Activated CD4-positive, alpha-beta memory T cell treated with anti-CD3 and anti-CD28 coated beads for 36 hours (primary cell): ENCODE data around the gene HBA2. TPM values are rescaled to one million over a fixed set of nuclear protein-coding genes. Genes with fewer than 3 reads are reported as not detected.
A peak's percentile ranks its signal among the peaks of the same experiment; 100 is the strongest.
"Not testable (repeated sequence)": the region's sequence is repeated elsewhere in the genome, so short reads cannot be mapped to it uniquely, and the experiment has no call there.

ENCODE experiments used
- CTCF ChIA-PET: fragments of 350-600 bp; sonication (Branson Sonifier 250); formaldehyde crosslinking; loops from one replicate; lab custom pipeline; 2021; ENCODE audit warnings: antibody characterized with exemption, inconsistent platforms; lab: Charles Lee
- POLR2A ChIA-PET: fragments of 350-600 bp; sonication (Branson Sonifier 250); formaldehyde crosslinking; loops from one replicate; lab custom pipeline; 2021; ENCODE audit warnings: antibody characterized with exemption; lab: Charles Lee
- DNase-seq: peaks from one replicate; pipeline ENCODE4 v3.0.0-alpha.2; 2020
- H3K27ac Mint-ChIP-seq: one replicate; pipeline ENCODE4 v1.8.0; 2021; ENCODE audit warnings: mixed read lengths
- H3K27me3 Mint-ChIP-seq: one replicate; pipeline ENCODE4 v1.8.0; 2021; ENCODE audit warnings: mixed read lengths
- H3K36me3 Mint-ChIP-seq: one replicate; pipeline ENCODE4 v1.8.0; 2021; ENCODE audit warnings: mixed read lengths
- H3K4me1 Mint-ChIP-seq: one replicate; pipeline ENCODE4 v1.8.0; 2021; ENCODE audit warnings: low read depth, mixed read lengths
- H3K4me3 Mint-ChIP-seq: one replicate; pipeline ENCODE4 v1.8.0; 2021; ENCODE audit warnings: mild to moderate bottlenecking, mixed read lengths
- H3K9me3 Mint-ChIP-seq: one replicate; pipeline ENCODE4 v1.8.0; 2021; ENCODE audit warnings: mixed read lengths
- intact Hi-C: fragments of 100-400 bp; cut with micrococcal nuclease; formaldehyde crosslinking; loops from one replicate; pipeline ENCODE4 v1.15.1; 2023
- total RNA-seq, 2 experiments: library from RNA; stranded (reverse); gene quantifications; one replicate each; pipeline ENCODE4 v1.2.3, GENCODE V29; 2021

HBA2 gene
- total RNA-seq, 2 experiments from 2014 or later = not detected

DNA sequence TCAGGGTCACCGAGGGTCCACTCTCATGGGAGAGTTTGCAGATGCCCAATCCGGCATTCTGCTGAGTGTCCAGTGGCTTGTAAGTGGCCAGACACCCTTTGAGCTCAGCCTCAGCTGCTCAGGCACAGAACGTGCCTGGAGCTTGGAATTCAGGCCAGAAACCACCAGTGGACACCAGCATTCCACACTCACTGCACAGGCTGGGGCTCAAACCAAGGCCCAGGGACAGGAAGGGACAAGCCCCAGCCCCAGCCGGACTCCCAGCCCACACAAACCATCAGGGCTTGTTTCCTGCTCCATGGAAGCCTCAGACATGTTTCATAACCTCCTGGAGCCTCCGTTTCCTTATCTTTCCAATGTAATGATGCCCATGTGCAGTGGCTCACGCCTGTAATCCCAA lies 29.2 kb upstream of the HBA2 start:
- H3K4me1 Mint-ChIP-seq = no peaks in the 10 kb centered on the region
- DNase-seq = no peak
- H3K27me3 Mint-ChIP-seq = peaks cover 5% of the 10 kb centered on the region
- no peaks in the 10 kb centered on the region for H3K36me3 Mint-ChIP-seq
- intact Hi-C loops = no loop called here
- H3K4me3 Mint-ChIP-seq = no peak overlapping the region
- H3K9me3 Mint-ChIP-seq = no peaks in the 10 kb centered on the region
- POLR2A ChIA-PET = no interaction called here
- no peak overlapping the region for H3K27ac Mint-ChIP-seq
- CTCF ChIA-PET = interaction anchor here (1.0 kb wide), 1 partner anchor 77 kb away, joined by 3 read pairs; no protein-coding TSS in a partner anchor

DNA sequence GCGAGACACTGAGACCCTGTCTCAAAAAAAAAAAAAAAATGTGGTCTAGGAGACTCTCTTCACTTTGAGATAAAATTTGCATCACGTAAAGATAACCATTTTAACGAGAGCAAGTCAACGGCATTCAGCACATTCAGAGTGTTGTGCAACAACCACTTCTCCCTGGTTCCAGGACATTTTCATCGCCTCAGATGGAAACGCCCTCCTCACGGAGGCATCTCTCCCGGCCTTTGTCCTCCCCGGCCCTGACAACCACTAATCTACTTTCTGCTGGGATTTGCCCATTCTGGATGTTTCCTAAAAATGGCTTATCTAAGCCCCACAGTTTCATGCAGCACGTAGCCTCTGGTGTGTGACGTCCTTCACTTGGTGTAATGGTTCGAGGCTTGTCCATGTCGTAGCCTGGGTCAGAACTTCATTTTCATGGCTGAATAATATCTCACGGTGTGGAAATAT lies 27.9 kb upstream of the HBA2 start:
- CTCF ChIA-PET = no interaction called here
- Mint-ChIP-seq H3K4me1 (no peaks in the 10 kb centered on the region), H3K27ac (no peak overlapping the region), H3K27me3 (peaks cover 5% of the 10 kb centered on the region), H3K9me3 (no peaks in the 10 kb centered on the region), H3K4me3 (no peak overlapping the region), H3K36me3 (no peaks in the 10 kb centered on the region)
- POLR2A ChIA-PET = no interaction called here
- no peak for DNase-seq
- intact Hi-C loops = no loop called here

DNA sequence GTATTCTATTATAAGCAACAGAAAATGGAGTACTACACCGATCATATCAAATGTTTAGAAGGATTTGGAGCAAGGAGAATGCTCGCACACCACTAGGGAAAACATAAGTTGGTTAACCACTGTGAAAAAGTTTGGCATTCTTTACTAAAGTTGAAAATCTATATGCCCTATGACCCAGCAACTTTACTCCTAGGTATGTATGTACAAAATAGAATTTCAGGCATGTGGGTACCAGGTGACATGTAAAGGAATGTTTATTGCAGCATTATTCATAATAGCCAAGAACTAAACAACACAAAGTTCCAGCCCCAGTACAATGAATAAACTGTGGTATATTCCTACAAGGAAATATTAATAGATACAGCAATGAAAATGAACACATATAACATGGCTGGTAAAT lies 26.0 kb upstream of the HBA2 start:
- intact Hi-C loops = no loop called here
- H3K9me3 Mint-ChIP-seq = no peaks in the 10 kb centered on the region
- no peak overlapping the region for H3K27ac Mint-ChIP-seq
- no peaks in the 10 kb centered on the region for H3K36me3 Mint-ChIP-seq
- H3K4me3 Mint-ChIP-seq = no peak overlapping the region
- POLR2A ChIA-PET = no interaction called here
- CTCF ChIA-PET = no interaction called here
- DNase-seq = no peak
- no peaks in the 10 kb centered on the region for H3K4me1 Mint-ChIP-seq
- H3K27me3 Mint-ChIP-seq = peaks cover 8% of the 10 kb centered on the region

DNA sequence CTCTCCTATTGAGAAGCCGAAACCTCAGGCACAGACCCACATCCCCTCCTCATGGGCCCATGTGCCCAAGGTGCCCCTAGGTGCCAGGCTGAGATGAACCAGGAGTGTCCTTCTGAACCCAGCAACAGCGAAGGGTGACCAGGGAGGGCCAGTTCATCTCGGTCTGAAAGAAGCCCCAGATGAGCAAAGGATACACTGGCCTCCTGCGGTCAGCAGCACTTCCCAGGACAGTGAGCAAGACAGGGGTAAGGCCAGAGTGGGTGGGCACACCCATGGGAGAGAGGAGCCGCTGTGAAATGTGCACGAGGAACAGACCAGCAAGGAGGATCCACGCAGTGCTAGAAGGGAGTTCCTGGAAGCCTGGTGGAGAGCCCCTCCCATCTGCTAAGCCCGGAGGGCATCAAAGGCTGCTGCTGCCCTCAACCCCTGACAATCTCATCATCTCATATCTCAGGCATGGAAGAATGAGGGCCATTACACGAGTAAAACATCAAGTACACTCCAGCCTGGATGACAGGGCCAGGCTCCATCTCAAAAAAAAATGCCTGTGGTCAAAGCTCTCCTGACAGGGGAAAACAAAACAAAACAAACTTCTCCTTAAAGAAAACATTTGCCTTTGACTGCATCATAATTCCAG lies 23.5 kb upstream of the HBA2 start:
- no peak for DNase-seq
- Mint-ChIP-seq H3K4me3 (no peak overlapping the region), H3K27ac (no peak overlapping the region), H3K9me3 (no peaks in the 10 kb centered on the region), H3K4me1 (no peaks in the 10 kb centered on the region), H3K27me3 (peaks cover 4% of the 10 kb centered on the region), H3K36me3 (no peaks in the 10 kb centered on the region)
- intact Hi-C loops = no loop called here
- POLR2A ChIA-PET = no interaction called here
- CTCF ChIA-PET = no interaction called here

DNA sequence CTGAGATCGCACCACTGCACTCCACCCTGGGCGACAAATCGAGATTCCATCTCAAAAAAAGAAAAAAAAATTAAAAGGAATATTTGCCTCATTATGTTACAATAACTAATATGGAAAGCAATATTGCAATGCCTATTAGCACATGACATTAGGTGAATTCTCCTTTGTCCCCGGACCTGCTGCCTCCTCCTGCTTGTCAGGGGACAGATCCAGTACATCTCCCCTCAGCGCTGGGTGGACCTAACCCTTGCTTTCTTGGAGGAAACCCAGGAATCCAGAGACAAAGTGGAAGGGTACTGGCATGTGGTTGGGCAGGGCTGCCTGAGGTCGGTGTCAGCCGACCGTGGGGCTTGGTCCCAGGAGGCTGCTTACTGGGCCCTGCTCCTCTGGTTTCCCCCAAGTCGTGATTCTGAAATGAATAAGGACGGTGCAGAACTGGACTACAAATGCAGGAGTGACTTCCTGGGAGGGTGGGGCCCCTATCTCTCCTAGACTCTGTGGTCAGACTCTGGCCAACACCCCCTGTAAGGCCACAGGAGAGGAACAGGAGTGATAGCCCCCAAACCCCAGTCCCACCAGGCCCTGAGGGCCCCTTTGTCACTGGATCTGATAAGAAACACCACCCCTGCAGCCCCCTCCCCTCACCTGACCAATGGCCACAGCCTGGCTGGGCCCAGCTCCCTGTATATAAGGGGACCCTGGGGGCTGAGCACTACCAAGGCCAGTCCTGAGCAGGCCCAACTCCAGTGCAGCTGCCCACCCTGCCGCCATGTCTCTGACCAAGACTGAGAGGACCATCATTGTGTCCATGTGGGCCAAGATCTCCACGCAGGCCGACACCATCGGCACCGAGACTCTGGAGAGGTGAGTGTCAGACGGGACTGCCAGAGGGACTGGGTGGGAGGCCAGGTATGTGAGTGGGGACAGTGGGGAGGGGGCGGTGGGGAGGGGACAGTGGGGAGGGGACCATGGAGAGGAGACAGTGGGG lies 20.2 kb upstream of the HBA2 start, which contains the start of gene HBZ:
Gene HBZ (plus strand): TSS at position 504 of the 988 bp plus-strand sequence. CDS start 266 bp downstream, at position 770.
- Mint-ChIP-seq H3K36me3 (no peaks in the 10 kb centered on the region), H3K4me3 (no peak within 1 kb of the TSS), H3K27ac (no peak within 1 kb of the TSS), H3K9me3 (no peaks in the 10 kb centered on the region), H3K4me1 (peaks cover 5% of the 10 kb centered on the region), H3K27me3 (peaks cover 14% of the 10 kb centered on the region)
- no peak for DNase-seq
- POLR2A ChIA-PET = no interaction called here
- CTCF ChIA-PET = no interaction called here
- intact Hi-C loops = no loop called here

DNA sequence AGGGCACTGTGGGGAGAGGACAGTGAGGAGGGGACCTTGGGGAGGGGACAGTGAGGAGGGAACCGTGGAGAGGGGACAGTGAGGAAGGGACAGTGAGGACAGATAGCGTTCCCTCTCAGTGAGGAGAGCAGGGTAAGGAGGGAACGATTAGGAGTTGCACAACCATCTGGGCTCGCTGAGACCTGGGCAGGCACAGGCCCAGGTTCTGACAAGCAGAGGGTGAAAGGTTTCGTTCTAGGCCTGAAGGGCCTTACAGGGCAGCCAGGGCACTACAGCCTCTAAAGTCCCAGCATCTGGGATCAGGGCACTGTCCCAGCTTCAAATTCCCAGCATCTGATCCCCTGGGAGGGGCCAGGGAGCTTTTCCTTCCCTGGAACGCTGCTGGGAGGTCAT lies 19.6 kb upstream of the HBA2 start:
- H3K36me3 Mint-ChIP-seq, H3K27ac Mint-ChIP-seq, H3K9me3 Mint-ChIP-seq, POLR2A ChIA-PET, DNase-seq, intact Hi-C loops, H3K4me3 Mint-ChIP-seq, CTCF ChIA-PET, H3K4me1 Mint-ChIP-seq: not testable (repeated sequence)
- peaks cover 14% of the 10 kb centered on the region for H3K27me3 Mint-ChIP-seq

DNA sequence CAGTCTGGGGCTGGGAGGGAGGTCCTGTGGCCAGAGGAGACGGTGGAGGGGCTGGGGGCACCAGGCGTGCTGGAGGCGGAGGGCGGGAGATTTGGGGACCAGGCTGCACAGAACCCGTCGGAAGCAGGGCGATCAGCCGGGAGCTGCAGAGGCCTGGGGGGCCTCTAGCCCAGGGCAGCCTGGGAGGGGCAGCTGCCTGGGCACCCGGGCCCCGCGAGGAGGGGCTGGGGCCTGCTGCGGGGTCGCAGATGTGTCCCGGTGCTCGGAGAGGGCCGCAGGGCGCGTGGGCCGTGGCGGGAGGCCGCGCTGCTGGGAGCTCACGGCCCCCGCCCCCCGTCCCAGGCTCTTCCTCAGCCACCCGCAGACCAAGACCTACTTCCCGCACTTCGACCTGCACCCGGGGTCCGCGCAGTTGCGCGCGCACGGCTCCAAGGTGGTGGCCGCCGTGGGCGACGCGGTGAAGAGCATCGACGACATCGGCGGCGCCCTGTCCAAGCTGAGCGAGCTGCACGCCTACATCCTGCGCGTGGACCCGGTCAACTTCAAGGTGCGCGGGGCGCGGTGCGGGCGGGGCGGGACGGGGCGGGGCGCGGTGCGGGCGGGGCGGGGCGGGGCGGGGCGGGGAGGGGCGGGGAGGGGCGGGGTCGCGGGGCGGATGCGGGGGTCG lies 19.0 kb upstream of the HBA2 start:
- H3K27ac Mint-ChIP-seq, H3K4me1 Mint-ChIP-seq, intact Hi-C loops, CTCF ChIA-PET, POLR2A ChIA-PET, H3K4me3 Mint-ChIP-seq, H3K9me3 Mint-ChIP-seq, H3K36me3 Mint-ChIP-seq, DNase-seq: not testable (repeated sequence)
- H3K27me3 Mint-ChIP-seq = peaks cover 16% of the 10 kb centered on the region

DNA sequence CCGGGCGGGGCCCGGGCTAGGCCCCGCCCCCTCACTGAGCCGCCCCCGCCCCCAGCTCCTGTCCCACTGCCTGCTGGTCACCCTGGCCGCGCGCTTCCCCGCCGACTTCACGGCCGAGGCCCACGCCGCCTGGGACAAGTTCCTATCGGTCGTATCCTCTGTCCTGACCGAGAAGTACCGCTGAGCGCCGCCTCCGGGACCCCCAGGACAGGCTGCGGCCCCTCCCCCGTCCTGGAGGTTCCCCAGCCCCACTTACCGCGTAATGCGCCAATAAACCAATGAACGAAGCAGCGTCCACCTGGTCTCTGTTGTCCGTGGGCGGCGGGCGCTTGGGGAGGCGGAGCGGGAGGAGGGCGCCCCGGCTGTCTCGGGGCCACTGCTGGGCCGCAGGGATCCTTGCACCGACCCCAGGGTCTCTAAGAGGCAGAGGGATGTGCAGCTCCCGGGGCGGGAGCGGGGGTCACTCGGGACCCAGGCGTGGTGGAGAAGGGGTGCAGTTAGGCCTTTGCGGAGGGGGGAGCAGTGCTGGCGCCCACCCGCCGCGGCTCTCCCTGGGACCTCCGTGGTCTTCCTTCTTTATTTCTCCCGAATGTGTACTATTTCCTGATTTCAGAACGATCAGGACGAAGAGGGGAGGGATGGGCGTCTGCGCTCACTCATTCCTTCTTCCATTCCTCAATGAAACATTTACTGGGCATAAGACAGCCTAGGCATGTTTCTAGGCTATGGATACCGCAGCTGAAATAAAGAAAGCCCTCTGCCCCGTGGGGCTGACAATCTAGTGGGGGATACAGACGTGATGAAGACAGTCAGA lies 18.3 kb upstream of the HBA2 start:
- Mint-ChIP-seq H3K4me3 (peak overlapping the region; percentile 45), H3K4me1 (peaks cover 5% of the 10 kb centered on the region)
- peak; percentile 28 for DNase-seq

DNA sequence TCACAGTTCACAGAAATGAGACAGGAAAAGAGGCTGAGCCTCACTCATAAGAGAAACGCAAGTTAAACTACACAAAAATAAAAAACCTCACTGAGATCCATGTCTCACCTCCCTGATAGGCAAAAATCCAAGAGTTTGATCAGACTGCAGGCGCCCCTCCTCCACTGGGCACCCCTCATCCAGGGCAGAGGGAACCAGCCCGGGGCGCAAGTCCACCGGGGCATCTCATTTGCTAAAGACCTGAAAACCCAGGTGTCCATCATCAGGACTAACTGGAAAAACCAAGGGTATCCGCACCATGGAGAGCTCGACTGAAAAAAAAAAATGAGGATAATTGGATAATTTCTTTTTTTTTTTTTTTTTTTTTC lies 17.7 kb upstream of the HBA2 start:
- Mint-ChIP-seq H3K9me3 (no peaks in the 10 kb centered on the region), H3K4me3 (peak overlapping the region; percentile 45), H3K27me3 (peaks cover 23% of the 10 kb centered on the region), H3K27ac (no peak overlapping the region), H3K36me3 (no peaks in the 10 kb centered on the region), H3K4me1 (peaks cover 5% of the 10 kb centered on the region)
- POLR2A ChIA-PET = no interaction called here
- CTCF ChIA-PET = no interaction called here
- no peak for DNase-seq
- intact Hi-C loops = no loop called here

More for the DNA sequence above, 18.3 kb upstream of the HBA2 start:
- peaks cover 21% of the 10 kb centered on the region for H3K27me3 Mint-ChIP-seq
- H3K9me3 Mint-ChIP-seq = no peaks in the 10 kb centered on the region
- no peaks in the 10 kb centered on the region for H3K36me3 Mint-ChIP-seq
- ChIA-PET POLR2A (no interaction called here), CTCF (no interaction called here)
- intact Hi-C loops = no loop called here
- H3K27ac Mint-ChIP-seq = no peak overlapping the region

DNA sequence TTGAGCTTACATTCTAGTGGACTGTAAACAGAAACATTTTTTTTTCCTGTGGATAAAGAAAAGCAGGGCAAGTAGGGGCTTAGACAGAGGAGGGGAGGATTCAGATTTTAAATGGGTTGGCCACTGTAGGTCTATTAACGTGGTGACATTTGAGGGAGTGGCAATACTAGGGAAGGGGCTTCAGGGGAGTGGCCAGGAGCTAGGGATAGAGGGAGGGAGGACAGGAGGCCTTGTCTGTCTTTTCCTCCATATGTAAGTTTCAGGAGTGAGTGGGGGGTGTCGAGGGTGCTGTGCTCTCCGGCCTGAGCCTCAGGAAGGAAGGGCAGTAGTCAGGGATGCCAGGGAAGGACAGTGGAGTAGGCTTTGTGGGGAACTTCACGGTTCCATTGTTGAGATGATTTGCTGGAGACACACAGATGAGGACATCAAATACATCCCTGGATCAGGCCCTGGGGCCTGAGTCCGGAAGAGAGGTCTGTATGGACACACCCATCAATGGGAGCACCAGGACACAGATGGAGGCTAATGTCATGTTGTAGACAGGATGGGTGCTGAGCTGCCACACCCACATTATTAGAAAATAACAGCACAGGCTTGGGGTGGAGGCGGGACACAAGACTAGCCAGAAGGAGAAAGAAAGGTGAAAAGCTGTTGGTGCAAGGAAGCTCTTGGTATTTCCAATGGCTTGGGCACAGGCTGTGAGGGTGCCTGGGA lies 13.4 kb upstream of the HBA2 start:
- Mint-ChIP-seq H3K4me1 (peaks cover 5% of the 10 kb centered on the region), H3K9me3 (no peaks in the 10 kb centered on the region), H3K27ac (no peak overlapping the region), H3K27me3 (peaks cover 34% of the 10 kb centered on the region), H3K36me3 (no peaks in the 10 kb centered on the region), H3K4me3 (no peak overlapping the region)
- ChIA-PET POLR2A (no interaction called here), CTCF (interaction anchor here (1.4 kb wide), 1 partner anchor 52 kb away, joined by 4 read pairs; no protein-coding TSS in a partner anchor)
- no peak for DNase-seq
- intact Hi-C loops = no loop called here

DNA sequence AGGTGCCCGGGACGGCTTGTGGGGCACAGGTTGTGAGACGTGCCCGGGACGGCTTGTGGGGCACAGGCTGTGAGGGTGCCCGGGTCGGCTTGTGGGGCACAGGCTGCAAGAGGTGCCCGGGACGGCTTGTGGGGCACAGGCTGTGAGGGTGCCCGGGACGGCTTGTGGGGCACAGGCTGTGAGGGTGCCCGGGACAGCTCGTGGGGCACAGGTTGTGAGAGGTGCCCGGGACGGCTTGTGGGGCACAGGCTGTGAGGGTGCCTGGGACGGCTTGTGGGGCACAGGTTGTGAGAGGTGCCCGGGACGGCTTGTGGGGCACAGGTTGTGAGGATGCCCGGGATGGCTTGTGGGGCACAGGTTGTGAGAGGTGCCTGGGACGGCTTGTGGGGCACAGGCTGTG lies 12.4 kb upstream of the HBA2 start:
- POLR2A ChIA-PET, H3K9me3 Mint-ChIP-seq, CTCF ChIA-PET, DNase-seq, intact Hi-C loops, H3K4me1 Mint-ChIP-seq, H3K36me3 Mint-ChIP-seq, H3K27ac Mint-ChIP-seq, H3K4me3 Mint-ChIP-seq: not testable (repeated sequence)
- peaks cover 30% of the 10 kb centered on the region for H3K27me3 Mint-ChIP-seq
